K562 (cell line): ENCODE measurements around the gene PITPNM3. TPM values are rescaled to one million over a fixed set of nuclear protein-coding genes. Genes with fewer than 3 reads are reported as not detected.

ENCODE experiments used
- BACH1 ChIP-seq: fragments of 200-800 bp; sonication (Bioruptor generic); IDR thresholded peaks from 2 replicates; pipeline ENCODE4 v1.6.1; 2016; ENCODE audit warnings: missing genetic modification characterization, missing compliant biosample characterization
- BCL6 ChIP-seq: fragments of 250-450 bp; sonication (Bioruptor Pico); IDR thresholded peaks from 2 replicates; pipeline ENCODE4 v1.4.0; 2020
- CBX1 ChIP-seq: sonication (generic); IDR thresholded peaks from 2 replicates; pipeline ENCODE4 v1.6.1; 2016; ENCODE audit warnings: antibody characterized with exemption, low read depth, mild to moderate bottlenecking
- ELF4 ChIP-seq: fragments of 450-650 bp; formaldehyde crosslinking; IDR thresholded peaks from 2 replicates; pipeline ENCODE4 v1.4.0; 2022; ENCODE audit warnings: missing genetic modification characterization
- EP300 ChIP-seq: IDR thresholded peaks from 2 replicates; pipeline ENCODE4 v1.6.1; 2012; ENCODE audit warnings: low read length, improper control_type of control experiment
- EP400 ChIP-seq: fragments of 450-650 bp; IDR thresholded peaks from 2 replicates; pipeline ENCODE4 v1.6.1; 2017; ENCODE audit warnings: antibody characterized with exemption, mild to moderate bottlenecking, moderate library complexity
- ETS2 ChIP-seq: IDR thresholded peaks from 2 replicates; pipeline ENCODE4 v1.6.1; 2016; ENCODE audit warnings: borderline replicate concordance, missing genetic modification characterization, mild to moderate bottlenecking, moderate library complexity, missing compliant biosample characterization; ENCODE audit not compliant: poor library complexity, severe bottlenecking
- ETV1 ChIP-seq: fragments of 450-650 bp; conservative IDR thresholded peaks from 2 replicates; pipeline ENCODE4 v1.6.1; 2016; ENCODE audit warnings: missing genetic modification characterization, control low read depth, low read depth, missing compliant biosample characterization
- POU5F1 ChIP-seq: fragments of 150-350 bp; IDR thresholded peaks from 2 replicates; pipeline ENCODE4 v1.6.1; 2014; ENCODE audit warnings: borderline replicate concordance, low read length, low read depth, mild to moderate bottlenecking; ENCODE audit not compliant: partially characterized antibody
- TAF1 ChIP-seq: IDR thresholded peaks from 2 replicates; pipeline ENCODE4 v1.6.1; 2011; ENCODE audit warnings: mild to moderate bottlenecking, low read length, moderate library complexity; ENCODE audit not compliant: insufficient read depth, control insufficient read depth, severe bottlenecking; ENCODE audit errors: extremely low read depth
- TAL1 ChIP-seq: fragments of 450-650 bp; IDR thresholded peaks from 2 replicates; pipeline ENCODE4 v1.6.1; 2016; ENCODE audit warnings: mild to moderate bottlenecking
- TCF3 ChIP-seq: sonication (generic); formaldehyde crosslinking; IDR thresholded peaks from 2 replicates; pipeline ENCODE4 v1.4.0; 2020; ENCODE audit warnings: mild to moderate bottlenecking, missing genetic modification reagents
- ZFP36 ChIP-seq: fragments of 150-350 bp; IDR thresholded peaks from 2 replicates; pipeline ENCODE4 v1.6.1; 2018; ENCODE audit warnings: low read length, low read depth; ENCODE audit not compliant: partially characterized antibody
- ZNF140 ChIP-seq: fragments of 250-450 bp; sonication (Bioruptor Pico); IDR thresholded peaks from 2 replicates; pipeline ENCODE4 v1.8.0; 2021; ENCODE audit warnings: moderate library complexity, mild to moderate bottlenecking, inconsistent platforms
- ZNF699 ChIP-seq: fragments of 250-450 bp; sonication (Bioruptor Pico); IDR thresholded peaks from 2 replicates; pipeline ENCODE4 v1.8.0; 2021; ENCODE audit warnings: mild to moderate bottlenecking, moderate library complexity; ENCODE audit not compliant: insufficient replicate concordance
- polyA plus RNA-seq, 8 experiments: library from polyadenylated mRNA; depleted of rRNA in 4 of 8; stranded (reverse) in 5 of 8; unstranded in 3 of 8; fragments of >200 nt; fragmentation: Nextera tagmentation in 2 of 8; fragmentation: Illumina TruSeq in 1 of 8; extraction: Ambion mirVana in 2 of 8; extraction: Trizol in 1 of 8; gene quantifications; 2 replicates each; pipeline versions ENCODE4 v1.2.1 to v1.2.3, GENCODE V29; 2011 to 2014; ENCODE audit warnings: inconsistent platforms in 1 of 8, missing spikeins in 1 of 8
- total RNA-seq, 7 experiments: library from RNA; depleted of rRNA in 6 of 7; stranded (reverse); fragments of >200 nt in 6 of 7; fragmentation: Illumina TruSeq in 2 of 7; extraction: Trizol in 2 of 7; gene quantifications; 2 replicates each; pipeline versions ENCODE4 v1.2.1 to v1.2.3, GENCODE V29; 2011 to 2021; ENCODE audit warnings: low replicate concordance in 1 of 7
- TF ChIP-seq, protein P1 (sequence below): IDR thresholded peaks from 3 replicates; pipeline ENCODE4 v1.6.1; 2011; ENCODE audit warnings: borderline replicate concordance, mild to moderate bottlenecking; ENCODE audit not compliant: insufficient read length, insufficient read depth
- TF ChIP-seq, protein P2 (sequence below): IDR thresholded peaks from 3 replicates; pipeline ENCODE4 v1.6.1; 2011; ENCODE audit warnings: borderline replicate concordance, mild to moderate bottlenecking, moderate library complexity; ENCODE audit not compliant: insufficient read length; ENCODE audit errors: extremely low read depth
- TF ChIP-seq, protein P3 (sequence below): fragments of 450-650 bp; IDR thresholded peaks from 2 replicates; pipeline ENCODE4 v1.6.1; 2016; ENCODE audit warnings: borderline replicate concordance

Gene PITPNM3
- total and polyA plus RNA-seq, 9 of the 15 experiments (the other 6 are each of a cell fraction or from before 2014, with no cell fraction given) = 0.14 to 0.38 (median 0.22) TPM; not detected in 2

- TF ChIP-seq CBX1 = no peak
- TF ChIP-seq, protein P1, sequence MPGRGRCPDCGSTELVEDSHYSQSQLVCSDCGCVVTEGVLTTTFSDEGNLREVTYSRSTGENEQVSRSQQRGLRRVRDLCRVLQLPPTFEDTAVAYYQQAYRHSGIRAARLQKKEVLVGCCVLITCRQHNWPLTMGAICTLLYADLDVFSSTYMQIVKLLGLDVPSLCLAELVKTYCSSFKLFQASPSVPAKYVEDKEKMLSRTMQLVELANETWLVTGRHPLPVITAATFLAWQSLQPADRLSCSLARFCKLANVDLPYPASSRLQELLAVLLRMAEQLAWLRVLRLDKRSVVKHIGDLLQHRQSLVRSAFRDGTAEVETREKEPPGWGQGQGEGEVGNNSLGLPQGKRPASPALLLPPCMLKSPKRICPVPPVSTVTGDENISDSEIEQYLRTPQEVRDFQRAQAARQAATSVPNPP = no peak
- TF ChIP-seq TAL1 = no peak
- peak; percentile 35; the same call in 1 of the 2 replicates for TF ChIP-seq EP400
- no peak for TF ChIP-seq TCF3 (CRISPR knock-in tag)
- TF ChIP-seq ZNF699 (CRISPR knock-in tag) = no peak
- TF ChIP-seq ETV1 (tag) = 0 out of 2 replicates have a peak, but pooled peaks have one; percentile 30
- no peak for TF ChIP-seq ZNF140 (CRISPR knock-in tag)
- TF ChIP-seq TAF1 = peak; percentile 20
- TF ChIP-seq BACH1 (tag) = no peak
- no peak for TF ChIP-seq POU5F1
- peak; percentile 60 for TF ChIP-seq ZFP36
- TF ChIP-seq, protein P2, sequence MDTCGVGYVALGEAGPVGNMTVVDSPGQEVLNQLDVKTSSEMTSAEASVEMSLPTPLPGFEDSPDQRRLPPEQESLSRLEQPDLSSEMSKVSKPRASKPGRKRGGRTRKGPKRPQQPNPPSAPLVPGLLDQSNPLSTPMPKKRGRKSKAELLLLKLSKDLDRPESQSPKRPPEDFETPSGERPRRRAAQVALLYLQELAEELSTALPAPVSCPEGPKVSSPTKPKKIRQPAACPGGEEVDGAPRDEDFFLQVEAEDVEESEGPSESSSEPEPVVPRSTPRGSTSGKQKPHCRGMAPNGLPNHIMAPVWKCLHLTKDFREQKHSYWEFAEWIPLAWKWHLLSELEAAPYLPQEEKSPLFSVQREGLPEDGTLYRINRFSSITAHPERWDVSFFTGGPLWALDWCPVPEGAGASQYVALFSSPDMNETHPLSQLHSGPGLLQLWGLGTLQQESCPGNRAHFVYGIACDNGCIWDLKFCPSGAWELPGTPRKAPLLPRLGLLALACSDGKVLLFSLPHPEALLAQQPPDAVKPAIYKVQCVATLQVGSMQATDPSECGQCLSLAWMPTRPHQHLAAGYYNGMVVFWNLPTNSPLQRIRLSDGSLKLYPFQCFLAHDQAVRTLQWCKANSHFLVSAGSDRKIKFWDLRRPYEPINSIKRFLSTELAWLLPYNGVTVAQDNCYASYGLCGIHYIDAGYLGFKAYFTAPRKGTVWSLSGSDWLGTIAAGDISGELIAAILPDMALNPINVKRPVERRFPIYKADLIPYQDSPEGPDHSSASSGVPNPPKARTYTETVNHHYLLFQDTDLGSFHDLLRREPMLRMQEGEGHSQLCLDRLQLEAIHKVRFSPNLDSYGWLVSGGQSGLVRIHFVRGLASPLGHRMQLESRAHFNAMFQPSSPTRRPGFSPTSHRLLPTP = no peak
- TF ChIP-seq EP300 = no peak
- TF ChIP-seq ETS2 (tag) = no peak
- TF ChIP-seq BCL6 (CRISPR knock-in tag) = 0 out of 2 replicates have a peak, but pooled peaks have one; percentile 47
- no peak for TF ChIP-seq ELF4 (CRISPR knock-in tag)
- TF ChIP-seq, protein P3, sequence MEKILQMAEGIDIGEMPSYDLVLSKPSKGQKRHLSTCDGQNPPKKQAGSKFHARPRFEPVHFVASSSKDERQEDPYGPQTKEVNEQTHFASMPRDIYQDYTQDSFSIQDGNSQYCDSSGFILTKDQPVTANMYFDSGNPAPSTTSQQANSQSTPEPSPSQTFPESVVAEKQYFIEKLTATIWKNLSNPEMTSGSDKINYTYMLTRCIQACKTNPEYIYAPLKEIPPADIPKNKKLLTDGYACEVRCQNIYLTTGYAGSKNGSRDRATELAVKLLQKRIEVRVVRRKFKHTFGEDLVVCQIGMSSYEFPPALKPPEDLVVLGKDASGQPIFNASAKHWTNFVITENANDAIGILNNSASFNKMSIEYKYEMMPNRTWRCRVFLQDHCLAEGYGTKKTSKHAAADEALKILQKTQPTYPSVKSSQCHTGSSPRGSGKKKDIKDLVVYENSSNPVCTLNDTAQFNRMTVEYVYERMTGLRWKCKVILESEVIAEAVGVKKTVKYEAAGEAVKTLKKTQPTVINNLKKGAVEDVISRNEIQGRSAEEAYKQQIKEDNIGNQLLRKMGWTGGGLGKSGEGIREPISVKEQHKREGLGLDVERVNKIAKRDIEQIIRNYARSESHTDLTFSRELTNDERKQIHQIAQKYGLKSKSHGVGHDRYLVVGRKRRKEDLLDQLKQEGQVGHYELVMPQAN = no peak
Observed at GRCh38 chr17:6574687-6575595, 18.6 kb upstream of the PITPNM3 start (continued).
